WTC11 (cell line): Measurements from ENCODE around the gene EME2. TPM values are rescaled to one million over a fixed set of nuclear protein-coding genes. Genes with fewer than 3 reads are reported as not detected.

Experiments
- ATAC-seq: fragments of 200-7000 bp; cut with Tn5 transposase; 2 replicates; pipeline ENCODE4 v1.10.0; 2021; ENCODE audit warnings: mild to moderate bottlenecking, moderate library complexity
- Bru-seq: library from RNA; stranded (reverse); fragments of 400-500 nt; gene quantifications from one replicate; lab custom pipeline; 2021; lab: Mats Ljungman, UMichigan
- CTCF ChIA-PET: fragments of 300-600 bp; sonication (Branson Sonifier 250); formaldehyde crosslinking; loops from one replicate; lab custom pipeline; 2021; ENCODE audit warnings: antibody characterized with exemption; lab: Charles Lee
- POLR2A ChIA-PET: fragments of 350-600 bp; sonication (Branson Sonifier 250); formaldehyde crosslinking; loops from one replicate; lab custom pipeline; 2021; ENCODE audit warnings: antibody characterized with exemption; lab: Charles Lee
- DNase-seq: peaks from one replicate; pipeline ENCODE4 v3.0.0; 2021; ENCODE audit warnings: low spot score
- H3K27ac Mint-ChIP-seq: 2 replicates; pipeline ENCODE4 v1.8.0; 2021; ENCODE audit warnings: mixed read lengths
- H3K27me3 Mint-ChIP-seq: 2 replicates; pipeline ENCODE4 v1.8.0; 2021; ENCODE audit warnings: low read depth, mild to moderate bottlenecking, moderate library complexity, mixed read lengths
- H3K36me3 Mint-ChIP-seq: 2 replicates; pipeline ENCODE4 v1.8.0; 2021; ENCODE audit warnings: mixed read lengths
- H3K4me1 Mint-ChIP-seq: 2 replicates; pipeline ENCODE4 v1.8.0; 2022; ENCODE audit warnings: mixed read lengths
- H3K4me3 Mint-ChIP-seq: 2 replicates; pipeline ENCODE4 v1.8.0; 2021; ENCODE audit warnings: mild to moderate bottlenecking, moderate library complexity, mixed read lengths
- H3K9me3 Mint-ChIP-seq: 2 replicates; pipeline ENCODE4 v1.8.0; 2021; ENCODE audit warnings: mixed read lengths
- CREB1 ChIP-seq: sonication (generic); formaldehyde crosslinking; IDR thresholded peaks from 2 replicates; pipeline ENCODE4 v1.8.0; 2023; ENCODE audit warnings: mild to moderate bottlenecking, missing genetic modification reagents
- ELF4 ChIP-seq: sonication (generic); formaldehyde crosslinking; IDR thresholded peaks from 2 replicates; pipeline ENCODE4 v1.8.1; 2022; ENCODE audit warnings: low read depth, mild to moderate bottlenecking, moderate library complexity, missing genetic modification reagents
- FOXP1 ChIP-seq: sonication (generic); formaldehyde crosslinking; IDR thresholded peaks from 2 replicates; pipeline ENCODE4 v1.8.0; 2022; ENCODE audit warnings: missing genetic modification reagents, mild to moderate bottlenecking, moderate library complexity, borderline replicate concordance
- GTF2I ChIP-seq: fragments of 250-450 bp; sonication (Bioruptor Pico); conservative IDR thresholded peaks from 2 replicates; pipeline ENCODE4 v1.4.0; 2021; ENCODE audit warnings: mild to moderate bottlenecking
- NR3C1 ChIP-seq: sonication (generic); formaldehyde crosslinking; conservative IDR thresholded peaks from 2 replicates; pipeline ENCODE4 v1.8.1; 2023; ENCODE audit warnings: low read depth, mild to moderate bottlenecking, missing genetic modification reagents
- TEAD4 ChIP-seq: sonication (generic); formaldehyde crosslinking; IDR thresholded peaks from 2 replicates; pipeline ENCODE4 v1.8.0; 2022; ENCODE audit warnings: mild to moderate bottlenecking, missing genetic modification reagents
- ZNF232 ChIP-seq: sonication (generic); formaldehyde crosslinking; IDR thresholded peaks from 2 replicates; pipeline ENCODE4 v1.8.0; 2022; ENCODE audit warnings: mild to moderate bottlenecking, missing genetic modification reagents
- ZNF263 ChIP-seq: sonication (generic); formaldehyde crosslinking; IDR thresholded peaks from 2 replicates; pipeline ENCODE4 v1.8.1; 2022; ENCODE audit warnings: low read depth, mild to moderate bottlenecking, moderate library complexity, missing genetic modification reagents
- ZNF317 ChIP-seq: sonication (generic); formaldehyde crosslinking; IDR thresholded peaks from 2 replicates; pipeline ENCODE4 v1.8.1; 2023; ENCODE audit warnings: low read depth, mild to moderate bottlenecking, moderate library complexity, missing genetic modification reagents, borderline replicate concordance
- ZNF423 ChIP-seq: fragments of 250-450 bp; sonication (Bioruptor Pico); IDR thresholded peaks from 2 replicates; pipeline ENCODE4 v2.1.2; 2022; ENCODE audit warnings: mild to moderate bottlenecking, moderate library complexity
- long read RNA-seq, 3 experiments: library from RNA in 1 of 3; library from capped mRNA in 1 of 3; library from polyadenylated mRNA in 1 of 3; unstranded in 2 of 3; stranded (forward) in 1 of 3; transcript quantifications; one replicate each; pipeline ENCODE4 v2.0.0, GENCODE V29; 2021
- total RNA-seq: library from RNA; stranded (reverse); gene quantifications from 3 replicates; pipeline ENCODE4 v1.2.3, GENCODE V29; 2021
- TF ChIP-seq, protein P1 (sequence below): sonication (generic); formaldehyde crosslinking; IDR thresholded peaks from 2 replicates; pipeline ENCODE4 v1.8.0; 2022; ENCODE audit warnings: missing genetic modification reagents
- TF ChIP-seq, protein P2 (sequence below): sonication (generic); formaldehyde crosslinking; IDR thresholded peaks from 2 replicates; pipeline ENCODE4 v1.8.0; 2022; ENCODE audit warnings: mild to moderate bottlenecking, missing genetic modification reagents
- TF ChIP-seq, protein P3 (sequence below): fragments of 200-600 bp; IDR thresholded peaks from 2 replicates; pipeline ENCODE4 v1.8.0; 2022; ENCODE audit warnings: antibody characterized with exemption
- TF ChIP-seq, protein P4 (sequence below): fragments of 250-450 bp; sonication (Bioruptor Pico); IDR thresholded peaks from 2 replicates; pipeline ENCODE4 v1.8.0; 2021; ENCODE audit warnings: mild to moderate bottlenecking
- TF ChIP-seq, protein P5 (sequence below): sonication (generic); formaldehyde crosslinking; IDR thresholded peaks from 2 replicates; pipeline ENCODE4 v1.8.0; 2023; ENCODE audit warnings: missing genetic modification reagents

EME2 gene, protein sequence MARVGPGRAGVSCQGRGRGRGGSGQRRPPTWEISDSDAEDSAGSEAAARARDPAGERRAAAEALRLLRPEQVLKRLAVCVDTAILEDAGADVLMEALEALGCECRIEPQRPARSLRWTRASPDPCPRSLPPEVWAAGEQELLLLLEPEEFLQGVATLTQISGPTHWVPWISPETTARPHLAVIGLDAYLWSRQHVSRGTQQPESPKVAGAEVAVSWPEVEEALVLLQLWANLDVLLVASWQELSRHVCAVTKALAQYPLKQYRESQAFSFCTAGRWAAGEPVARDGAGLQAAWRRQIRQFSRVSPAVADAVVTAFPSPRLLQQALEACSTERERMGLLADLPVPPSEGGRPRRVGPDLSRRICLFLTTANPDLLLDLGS
- total RNA-seq (23.2 to 30.8 TPM (median 25.7 TPM) in 3 replicates), Bru-seq, nascent RNA (percentile 60 among the genes with signal in this experiment)
- long read RNA-seq, experiment 1, full-length matches to known transcripts: 2 of 32 reads
- long read RNA-seq, experiment 1, partial matches to known transcripts: 7 of 32 reads
- long read RNA-seq, experiment 1, other reads (novel, unspliced or antisense): 23 of 32 reads
- long read RNA-seq, experiment 2, partial matches to known transcripts: 1 of 5 reads
- long read RNA-seq, experiment 2, other reads (novel, unspliced or antisense): 4 of 5 reads
- long read RNA-seq, experiment 3: 0 reads

DNA sequence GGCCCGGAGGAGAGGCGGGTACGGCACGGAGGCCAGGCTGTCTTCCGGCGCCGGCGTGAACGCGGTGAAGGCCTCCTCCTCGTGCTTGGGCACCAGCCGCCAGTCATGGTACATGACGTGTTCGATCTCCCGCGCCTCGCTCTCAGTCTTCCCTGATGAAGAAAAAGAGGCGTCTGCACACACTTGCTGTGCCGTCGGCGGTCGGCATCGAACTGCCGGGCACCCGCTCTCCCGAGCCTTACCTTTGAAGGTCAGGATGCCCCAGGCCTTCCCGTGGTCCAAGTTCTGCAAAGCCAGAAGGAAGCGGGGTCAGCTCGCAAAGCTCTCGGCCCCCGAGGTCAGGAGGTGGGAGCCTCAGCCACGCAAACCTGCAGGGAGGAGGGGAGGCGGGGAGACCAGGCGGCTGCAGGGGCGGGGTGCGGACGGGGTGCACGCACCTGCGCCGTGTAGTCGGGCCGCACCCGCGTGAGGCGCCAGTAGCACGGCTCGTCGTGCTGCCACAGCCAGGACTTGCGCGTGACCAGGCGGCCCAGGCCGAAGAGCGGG is at the start of gene EME2:
Gene EME2 (plus strand): TSS at position 449 of the 546 bp plus-strand sequence. CDS start 418 bp downstream, outside the sequence.
- Mint-ChIP-seq H3K4me3 (peak within 1 kb of the TSS; percentile 99), H3K27me3 (no peaks in the 10 kb centered on the region; the same call in 1 of the 2 replicates), H3K36me3 (peaks cover 4% of the 10 kb centered on the region), H3K4me1 (peaks cover 4% of the 10 kb centered on the region), H3K9me3 (no peaks in the 10 kb centered on the region), H3K27ac (peak within 1 kb of the TSS; percentile 98)
- TF ChIP-seq ZNF232: no peak
- TF ChIP-seq, protein P1, sequence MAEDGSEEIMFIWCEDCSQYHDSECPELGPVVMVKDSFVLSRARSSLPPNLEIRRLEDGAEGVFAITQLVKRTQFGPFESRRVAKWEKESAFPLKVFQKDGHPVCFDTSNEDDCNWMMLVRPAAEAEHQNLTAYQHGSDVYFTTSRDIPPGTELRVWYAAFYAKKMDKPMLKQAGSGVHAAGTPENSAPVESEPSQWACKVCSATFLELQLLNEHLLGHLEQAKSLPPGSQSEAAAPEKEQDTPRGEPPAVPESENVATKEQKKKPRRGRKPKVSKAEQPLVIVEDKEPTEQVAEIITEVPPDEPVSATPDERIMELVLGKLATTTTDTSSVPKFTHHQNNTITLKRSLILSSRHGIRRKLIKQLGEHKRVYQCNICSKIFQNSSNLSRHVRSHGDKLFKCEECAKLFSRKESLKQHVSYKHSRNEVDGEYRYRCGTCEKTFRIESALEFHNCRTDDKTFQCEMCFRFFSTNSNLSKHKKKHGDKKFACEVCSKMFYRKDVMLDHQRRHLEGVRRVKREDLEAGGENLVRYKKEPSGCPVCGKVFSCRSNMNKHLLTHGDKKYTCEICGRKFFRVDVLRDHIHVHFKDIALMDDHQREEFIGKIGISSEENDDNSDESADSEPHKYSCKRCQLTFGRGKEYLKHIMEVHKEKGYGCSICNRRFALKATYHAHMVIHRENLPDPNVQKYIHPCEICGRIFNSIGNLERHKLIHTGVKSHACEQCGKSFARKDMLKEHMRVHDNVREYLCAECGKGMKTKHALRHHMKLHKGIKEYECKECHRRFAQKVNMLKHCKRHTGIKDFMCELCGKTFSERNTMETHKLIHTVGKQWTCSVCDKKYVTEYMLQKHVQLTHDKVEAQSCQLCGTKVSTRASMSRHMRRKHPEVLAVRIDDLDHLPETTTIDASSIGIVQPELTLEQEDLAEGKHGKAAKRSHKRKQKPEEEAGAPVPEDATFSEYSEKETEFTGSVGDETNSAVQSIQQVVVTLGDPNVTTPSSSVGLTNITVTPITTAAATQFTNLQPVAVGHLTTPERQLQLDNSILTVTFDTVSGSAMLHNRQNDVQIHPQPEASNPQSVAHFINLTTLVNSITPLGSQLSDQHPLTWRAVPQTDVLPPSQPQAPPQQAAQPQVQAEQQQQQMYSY (CRISPR knock-in tag): 0 out of 2 replicates have a peak, but pooled peaks have one; percentile 21
- TF ChIP-seq, protein P2, sequence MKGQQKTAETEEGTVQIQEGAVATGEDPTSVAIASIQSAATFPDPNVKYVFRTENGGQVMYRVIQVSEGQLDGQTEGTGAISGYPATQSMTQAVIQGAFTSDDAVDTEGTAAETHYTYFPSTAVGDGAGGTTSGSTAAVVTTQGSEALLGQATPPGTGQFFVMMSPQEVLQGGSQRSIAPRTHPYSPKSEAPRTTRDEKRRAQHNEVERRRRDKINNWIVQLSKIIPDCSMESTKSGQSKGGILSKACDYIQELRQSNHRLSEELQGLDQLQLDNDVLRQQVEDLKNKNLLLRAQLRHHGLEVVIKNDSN (CRISPR knock-in tag): 0 out of 2 replicates have a peak, but pooled peaks have one; percentile 8
- no peak for TF ChIP-seq ZNF263 (CRISPR knock-in tag)
- no peak for TF ChIP-seq GTF2I (CRISPR knock-in tag)
- TF ChIP-seq ELF4 (CRISPR knock-in tag): 0 out of 2 replicates have a peak, but pooled peaks have one; percentile 51
- TF ChIP-seq FOXP1 (CRISPR knock-in tag): peak; percentile 50; the same call in 1 of the 2 replicates
- ATAC-seq (no peak), DNase-seq (no peak)
- ChIA-PET POLR2A (interaction anchor here (0.8 to 3.6 kb wide), 4 partner anchors 8 to 59 kb away, joined by 3 to 18 read pairs (median 8); partner anchors contain the start of genes NUBP2 and SPSB3), CTCF (interaction anchor here (0.6 to 3.1 kb wide), 7 partner anchors 9 to 430 kb away, joined by 3 to 37 read pairs (median 5); partner anchors contain the start of genes MAPK8IP3, NUBP2 and SPSB3)

DNA sequence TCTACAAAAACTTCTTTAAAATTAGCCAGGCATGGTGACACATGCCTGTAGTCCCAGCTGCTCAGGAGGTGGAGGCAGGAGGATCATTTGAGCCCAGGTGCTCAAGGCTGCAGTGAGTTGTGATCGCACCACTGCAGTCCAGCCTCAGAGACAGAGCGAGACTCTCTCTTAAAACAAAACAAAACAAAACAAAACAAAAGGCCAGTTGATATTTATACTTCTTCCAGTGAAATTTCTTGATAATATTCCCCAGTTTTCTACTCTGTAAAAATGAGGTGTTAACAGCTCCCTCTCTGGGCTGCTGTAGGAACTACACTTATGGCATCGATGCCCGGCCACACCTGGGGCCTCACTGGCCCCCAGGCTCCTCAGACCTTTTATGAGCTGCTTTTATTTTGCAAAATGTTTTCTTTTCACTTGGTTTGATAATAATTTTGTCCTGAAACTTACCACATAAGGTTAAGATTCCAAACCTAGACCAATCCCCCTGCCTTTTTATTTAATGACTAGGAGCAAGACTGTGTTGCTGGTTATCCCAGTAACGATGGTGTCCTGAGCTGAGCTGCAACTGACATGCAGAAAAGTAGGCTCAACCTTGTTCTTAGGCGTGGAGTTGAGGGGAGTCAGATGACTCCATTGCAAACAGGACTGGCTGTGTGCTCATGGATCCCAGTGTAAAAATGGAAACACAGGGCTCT is 49.0 kb upstream of the EME2 start:
- DNase-seq (peak; percentile 65), ATAC-seq (peak; percentile 71)
- Mint-ChIP-seq H3K4me3 (no peak overlapping the region), H3K27ac (no peak overlapping the region), H3K4me1 (0 out of 2 replicates have a peak, but pooled peaks cover 3% of the 10 kb centered on the region), H3K9me3 (no peaks in the 10 kb centered on the region), H3K36me3 (no peaks in the 10 kb centered on the region)
- ChIA-PET CTCF (interaction anchor here (0.5 to 2.7 kb wide), 34 partner anchors 8 to 381 kb away, joined by 3 to 45 read pairs (median 4); partner anchors contain the start of genes CCDC154, CRAMP1, EME2 and IFT140), POLR2A (no interaction called here)
- TF ChIP-seq NR3C1 (CRISPR knock-in tag) (no peak), CREB1 (CRISPR knock-in tag) (no peak), TEAD4 (CRISPR knock-in tag) (no peak), ZNF317 (CRISPR knock-in tag) (no peak), ZNF423 (CRISPR knock-in tag) (no peak)
- TF ChIP-seq, protein P3, sequence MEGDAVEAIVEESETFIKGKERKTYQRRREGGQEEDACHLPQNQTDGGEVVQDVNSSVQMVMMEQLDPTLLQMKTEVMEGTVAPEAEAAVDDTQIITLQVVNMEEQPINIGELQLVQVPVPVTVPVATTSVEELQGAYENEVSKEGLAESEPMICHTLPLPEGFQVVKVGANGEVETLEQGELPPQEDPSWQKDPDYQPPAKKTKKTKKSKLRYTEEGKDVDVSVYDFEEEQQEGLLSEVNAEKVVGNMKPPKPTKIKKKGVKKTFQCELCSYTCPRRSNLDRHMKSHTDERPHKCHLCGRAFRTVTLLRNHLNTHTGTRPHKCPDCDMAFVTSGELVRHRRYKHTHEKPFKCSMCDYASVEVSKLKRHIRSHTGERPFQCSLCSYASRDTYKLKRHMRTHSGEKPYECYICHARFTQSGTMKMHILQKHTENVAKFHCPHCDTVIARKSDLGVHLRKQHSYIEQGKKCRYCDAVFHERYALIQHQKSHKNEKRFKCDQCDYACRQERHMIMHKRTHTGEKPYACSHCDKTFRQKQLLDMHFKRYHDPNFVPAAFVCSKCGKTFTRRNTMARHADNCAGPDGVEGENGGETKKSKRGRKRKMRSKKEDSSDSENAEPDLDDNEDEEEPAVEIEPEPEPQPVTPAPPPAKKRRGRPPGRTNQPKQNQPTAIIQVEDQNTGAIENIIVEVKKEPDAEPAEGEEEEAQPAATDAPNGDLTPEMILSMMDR: peak; percentile 69
- TF ChIP-seq, protein P4, sequence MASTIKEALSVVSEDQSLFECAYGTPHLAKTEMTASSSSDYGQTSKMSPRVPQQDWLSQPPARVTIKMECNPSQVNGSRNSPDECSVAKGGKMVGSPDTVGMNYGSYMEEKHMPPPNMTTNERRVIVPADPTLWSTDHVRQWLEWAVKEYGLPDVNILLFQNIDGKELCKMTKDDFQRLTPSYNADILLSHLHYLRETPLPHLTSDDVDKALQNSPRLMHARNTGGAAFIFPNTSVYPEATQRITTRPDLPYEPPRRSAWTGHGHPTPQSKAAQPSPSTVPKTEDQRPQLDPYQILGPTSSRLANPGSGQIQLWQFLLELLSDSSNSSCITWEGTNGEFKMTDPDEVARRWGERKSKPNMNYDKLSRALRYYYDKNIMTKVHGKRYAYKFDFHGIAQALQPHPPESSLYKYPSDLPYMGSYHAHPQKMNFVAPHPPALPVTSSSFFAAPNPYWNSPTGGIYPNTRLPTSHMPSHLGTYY: no peak
- TF ChIP-seq, protein P5, sequence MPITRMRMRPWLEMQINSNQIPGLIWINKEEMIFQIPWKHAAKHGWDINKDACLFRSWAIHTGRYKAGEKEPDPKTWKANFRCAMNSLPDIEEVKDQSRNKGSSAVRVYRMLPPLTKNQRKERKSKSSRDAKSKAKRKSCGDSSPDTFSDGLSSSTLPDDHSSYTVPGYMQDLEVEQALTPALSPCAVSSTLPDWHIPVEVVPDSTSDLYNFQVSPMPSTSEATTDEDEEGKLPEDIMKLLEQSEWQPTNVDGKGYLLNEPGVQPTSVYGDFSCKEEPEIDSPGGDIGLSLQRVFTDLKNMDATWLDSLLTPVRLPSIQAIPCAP (CRISPR knock-in tag): no peak
- TF ChIP-seq, all 79 proteins: peak for 1
- no peaks in the 10 kb centered on the region for H3K27me3 Mint-ChIP-seq
